ENCODE data around the gene SVIL. TPM values are rescaled to one million over a fixed set of nuclear protein-coding genes. Genes with fewer than 3 reads are reported as not detected.

SVIL gene
- total RNA-seq, 1 experiment from 2014 or later = 5.7 TPM

GRCh38 chr10:29426420-29426819, 208.4 kb downstream of the SVIL start:
- DNase-seq (ENCODE audit: low spot score) = no peak

GRCh38 chr10:29424017-29424416, 210.8 kb downstream of the SVIL start:
- no peak for DNase-seq (ENCODE audit: low spot score)

- no peak for DNase-seq (ENCODE audit: low spot score)
Measured at GRCh38 chr10:29420744-29421143, 214.0 kb downstream of the SVIL start.

- DNase-seq (ENCODE audit: low spot score) = no peak
Measured at GRCh38 chr10:29417324-29417723, 217.4 kb downstream of the SVIL start.

GRCh38 chr10:29415876-29416275, 218.9 kb downstream of the SVIL start:
- DNase-seq (ENCODE audit: low spot score) = no peak

GRCh38 chr10:29414501-29414900, 220.3 kb downstream of the SVIL start:
- DNase-seq (ENCODE audit: low spot score) = no peak

GRCh38 chr10:29412485-29412884, 222.3 kb downstream of the SVIL start:
- no peak for DNase-seq (ENCODE audit: low spot score)

GRCh38 chr10:29411666-29412315, 223.0 kb downstream of the SVIL start:
- no peak for DNase-seq (ENCODE audit: low spot score)

- peak; percentile 62 for DNase-seq (ENCODE audit: low spot score)
Measured at GRCh38 chr10:29409241-29410054, 225.3 kb downstream of the SVIL start.

- DNase-seq (ENCODE audit: low spot score) = no peak
Measured at GRCh38 chr10:29408847-29409240, 225.9 kb downstream of the SVIL start.

Small RNA genes lying within 50 kb of the gene (small RNA-seq; reads per million reads assigned to genes)
- not detected for gene MIR604
- gene MIR938 = not detected
- gene RF00105 = not detected
